WTC11 (cell line): ENCODE data around the gene FOXRED1. TPM values are rescaled to one million over a fixed set of nuclear protein-coding genes. Genes with fewer than 3 reads are reported as not detected.

ENCODE experiments used
- ATAC-seq: fragments of 200-7000 bp; cut with Tn5 transposase; 2 replicates; pipeline ENCODE4 v1.10.0; 2021; ENCODE audit warnings: mild to moderate bottlenecking, moderate library complexity
- CTCF ChIA-PET: fragments of 300-600 bp; sonication (Branson Sonifier 250); formaldehyde crosslinking; loops from one replicate; lab custom pipeline; 2021; ENCODE audit warnings: antibody characterized with exemption; lab: Charles Lee
- POLR2A ChIA-PET: fragments of 350-600 bp; sonication (Branson Sonifier 250); formaldehyde crosslinking; loops from one replicate; lab custom pipeline; 2021; ENCODE audit warnings: antibody characterized with exemption; lab: Charles Lee
- DNase-seq: peaks from one replicate; pipeline ENCODE4 v3.0.0; 2021; ENCODE audit warnings: low spot score
- H3K27ac Mint-ChIP-seq: 2 replicates; pipeline ENCODE4 v1.8.0; 2021; ENCODE audit warnings: mixed read lengths
- H3K27me3 Mint-ChIP-seq: 2 replicates; pipeline ENCODE4 v1.8.0; 2021; ENCODE audit warnings: low read depth, mild to moderate bottlenecking, moderate library complexity, mixed read lengths
- H3K36me3 Mint-ChIP-seq: 2 replicates; pipeline ENCODE4 v1.8.0; 2021; ENCODE audit warnings: mixed read lengths
- H3K4me1 Mint-ChIP-seq: 2 replicates; pipeline ENCODE4 v1.8.0; 2022; ENCODE audit warnings: mixed read lengths
- H3K4me3 Mint-ChIP-seq: 2 replicates; pipeline ENCODE4 v1.8.0; 2021; ENCODE audit warnings: mild to moderate bottlenecking, moderate library complexity, mixed read lengths
- H3K9me3 Mint-ChIP-seq: 2 replicates; pipeline ENCODE4 v1.8.0; 2021; ENCODE audit warnings: mixed read lengths
- ATF1 ChIP-seq: sonication (generic); formaldehyde crosslinking; IDR thresholded peaks from 2 replicates; pipeline ENCODE4 v1.8.1; 2023; ENCODE audit warnings: mild to moderate bottlenecking, moderate library complexity, missing genetic modification reagents
- EMX1 ChIP-seq: fragments of 250-450 bp; sonication (Bioruptor Pico); IDR thresholded peaks from 2 replicates; pipeline ENCODE4 v1.8.0; 2021; ENCODE audit warnings: mild to moderate bottlenecking
- ESRRA ChIP-seq: sonication (generic); formaldehyde crosslinking; IDR thresholded peaks from 2 replicates; pipeline ENCODE4 v1.8.1; 2022; ENCODE audit warnings: mild to moderate bottlenecking, missing genetic modification reagents, borderline replicate concordance
- FOXK1 ChIP-seq: sonication (generic); formaldehyde crosslinking; IDR thresholded peaks from 2 replicates; pipeline ENCODE4 v1.8.0; 2022; ENCODE audit warnings: mild to moderate bottlenecking, moderate library complexity, missing genetic modification reagents
- GABPB1 ChIP-seq: sonication (generic); formaldehyde crosslinking; IDR thresholded peaks from 2 replicates; pipeline ENCODE4 v1.8.1; 2023; ENCODE audit warnings: mild to moderate bottlenecking, missing genetic modification reagents
- GRHL2 ChIP-seq: fragments of 250-450 bp; sonication (Bioruptor Pico); IDR thresholded peaks from 2 replicates; pipeline ENCODE4 v1.8.0; 2022; ENCODE audit warnings: mild to moderate bottlenecking, moderate library complexity; ENCODE audit not compliant: insufficient replicate concordance, severe bottlenecking
- HMGA2 ChIP-seq: fragments of 250-450 bp; sonication (Bioruptor Pico); IDR thresholded peaks from 2 replicates; pipeline ENCODE4 v1.4.0; 2021; ENCODE audit warnings: mild to moderate bottlenecking, moderate library complexity
- JAZF1 ChIP-seq: fragments of 250-450 bp; sonication (Bioruptor Pico); IDR thresholded peaks from 2 replicates; pipeline ENCODE4 v1.9.0; 2021; ENCODE audit warnings: moderate library complexity, mild to moderate bottlenecking, inconsistent platforms
- KAT7 ChIP-seq: sonication (generic); formaldehyde crosslinking; IDR thresholded peaks from 2 replicates; pipeline ENCODE4 v1.8.1; 2023; ENCODE audit warnings: missing genetic modification reagents, mild to moderate bottlenecking, borderline replicate concordance
- MYBL2 ChIP-seq: sonication (generic); formaldehyde crosslinking; IDR thresholded peaks from 2 replicates; pipeline ENCODE4 v1.8.1; 2023; ENCODE audit warnings: mild to moderate bottlenecking, moderate library complexity, missing genetic modification reagents
- NFE2L1 ChIP-seq: sonication (generic); formaldehyde crosslinking; IDR thresholded peaks from 2 replicates; pipeline ENCODE4 v1.8.1; 2023; ENCODE audit warnings: missing genetic modification reagents
- NFYB ChIP-seq: sonication (generic); formaldehyde crosslinking; conservative IDR thresholded peaks from 2 replicates; pipeline ENCODE4 v1.8.0; 2022; ENCODE audit warnings: low read depth, missing genetic modification reagents
- PRRX2 ChIP-seq: fragments of 250-450 bp; sonication (Bioruptor Pico); IDR thresholded peaks from 2 replicates; pipeline ENCODE4 v1.8.0; 2021; ENCODE audit warnings: mild to moderate bottlenecking
- ZBTB21 ChIP-seq: sonication (generic); formaldehyde crosslinking; IDR thresholded peaks from 2 replicates; pipeline ENCODE4 v1.8.1; 2023; ENCODE audit warnings: mild to moderate bottlenecking, missing genetic modification reagents, borderline replicate concordance
- total RNA-seq: library from RNA; stranded (reverse); gene quantifications from 3 replicates; pipeline ENCODE4 v1.2.3, GENCODE V29; 2021
- TF ChIP-seq, protein P1 (sequence below): sonication (generic); formaldehyde crosslinking; IDR thresholded peaks from 2 replicates; pipeline ENCODE4 v1.8.0; 2022; ENCODE audit warnings: missing genetic modification reagents
- TF ChIP-seq, protein P2 (sequence below): sonication (generic); formaldehyde crosslinking; IDR thresholded peaks from 2 replicates; pipeline ENCODE4 v1.8.0; 2023; ENCODE audit warnings: missing genetic modification reagents
- TF ChIP-seq, protein P3 (sequence below): sonication (generic); formaldehyde crosslinking; IDR thresholded peaks from 2 replicates; pipeline ENCODE4 v1.8.0; 2023; ENCODE audit warnings: mild to moderate bottlenecking, missing genetic modification reagents
- TF ChIP-seq, protein P4 (sequence below): sonication (generic); formaldehyde crosslinking; IDR thresholded peaks from 2 replicates; pipeline ENCODE4 v1.8.1; 2022; ENCODE audit warnings: missing genetic modification reagents, borderline replicate concordance
- TF ChIP-seq, protein P5 (sequence below): fragments of 250-450 bp; sonication (Bioruptor Pico); IDR thresholded peaks from 2 replicates; pipeline ENCODE4 v1.9.0; 2021; ENCODE audit warnings: mild to moderate bottlenecking

Gene FOXRED1
- total RNA-seq, 1 experiment from 2014 or later, result 61.9 TPM

DNA sequence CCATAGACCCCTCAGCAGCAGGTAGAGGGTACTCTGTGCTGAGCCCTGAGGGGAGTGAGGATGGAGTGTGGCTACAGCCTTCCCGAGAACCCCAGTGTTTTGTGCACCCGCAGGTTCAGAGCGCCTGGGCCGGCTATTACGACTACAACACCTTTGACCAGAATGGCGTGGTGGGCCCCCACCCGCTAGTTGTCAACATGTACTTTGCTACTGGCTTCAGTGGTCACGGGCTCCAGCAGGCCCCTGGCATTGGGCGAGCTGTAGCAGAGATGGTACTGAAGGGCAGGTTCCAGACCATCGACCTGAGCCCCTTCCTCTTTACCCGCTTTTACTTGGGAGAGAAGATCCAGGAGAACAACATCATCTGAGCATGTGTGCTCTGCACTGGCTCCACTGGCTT, 8.4 kb downstream of the FOXRED1 start (continued):
- TF ChIP-seq, protein P1, sequence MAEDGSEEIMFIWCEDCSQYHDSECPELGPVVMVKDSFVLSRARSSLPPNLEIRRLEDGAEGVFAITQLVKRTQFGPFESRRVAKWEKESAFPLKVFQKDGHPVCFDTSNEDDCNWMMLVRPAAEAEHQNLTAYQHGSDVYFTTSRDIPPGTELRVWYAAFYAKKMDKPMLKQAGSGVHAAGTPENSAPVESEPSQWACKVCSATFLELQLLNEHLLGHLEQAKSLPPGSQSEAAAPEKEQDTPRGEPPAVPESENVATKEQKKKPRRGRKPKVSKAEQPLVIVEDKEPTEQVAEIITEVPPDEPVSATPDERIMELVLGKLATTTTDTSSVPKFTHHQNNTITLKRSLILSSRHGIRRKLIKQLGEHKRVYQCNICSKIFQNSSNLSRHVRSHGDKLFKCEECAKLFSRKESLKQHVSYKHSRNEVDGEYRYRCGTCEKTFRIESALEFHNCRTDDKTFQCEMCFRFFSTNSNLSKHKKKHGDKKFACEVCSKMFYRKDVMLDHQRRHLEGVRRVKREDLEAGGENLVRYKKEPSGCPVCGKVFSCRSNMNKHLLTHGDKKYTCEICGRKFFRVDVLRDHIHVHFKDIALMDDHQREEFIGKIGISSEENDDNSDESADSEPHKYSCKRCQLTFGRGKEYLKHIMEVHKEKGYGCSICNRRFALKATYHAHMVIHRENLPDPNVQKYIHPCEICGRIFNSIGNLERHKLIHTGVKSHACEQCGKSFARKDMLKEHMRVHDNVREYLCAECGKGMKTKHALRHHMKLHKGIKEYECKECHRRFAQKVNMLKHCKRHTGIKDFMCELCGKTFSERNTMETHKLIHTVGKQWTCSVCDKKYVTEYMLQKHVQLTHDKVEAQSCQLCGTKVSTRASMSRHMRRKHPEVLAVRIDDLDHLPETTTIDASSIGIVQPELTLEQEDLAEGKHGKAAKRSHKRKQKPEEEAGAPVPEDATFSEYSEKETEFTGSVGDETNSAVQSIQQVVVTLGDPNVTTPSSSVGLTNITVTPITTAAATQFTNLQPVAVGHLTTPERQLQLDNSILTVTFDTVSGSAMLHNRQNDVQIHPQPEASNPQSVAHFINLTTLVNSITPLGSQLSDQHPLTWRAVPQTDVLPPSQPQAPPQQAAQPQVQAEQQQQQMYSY (CRISPR knock-in tag), result no peak
- TF ChIP-seq, protein P2, sequence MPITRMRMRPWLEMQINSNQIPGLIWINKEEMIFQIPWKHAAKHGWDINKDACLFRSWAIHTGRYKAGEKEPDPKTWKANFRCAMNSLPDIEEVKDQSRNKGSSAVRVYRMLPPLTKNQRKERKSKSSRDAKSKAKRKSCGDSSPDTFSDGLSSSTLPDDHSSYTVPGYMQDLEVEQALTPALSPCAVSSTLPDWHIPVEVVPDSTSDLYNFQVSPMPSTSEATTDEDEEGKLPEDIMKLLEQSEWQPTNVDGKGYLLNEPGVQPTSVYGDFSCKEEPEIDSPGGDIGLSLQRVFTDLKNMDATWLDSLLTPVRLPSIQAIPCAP, result no peak
- no peak for TF ChIP-seq JAZF1
- no peak for TF ChIP-seq NFE2L1
- TF ChIP-seq, all 79 proteins: peak for 0

DNA sequence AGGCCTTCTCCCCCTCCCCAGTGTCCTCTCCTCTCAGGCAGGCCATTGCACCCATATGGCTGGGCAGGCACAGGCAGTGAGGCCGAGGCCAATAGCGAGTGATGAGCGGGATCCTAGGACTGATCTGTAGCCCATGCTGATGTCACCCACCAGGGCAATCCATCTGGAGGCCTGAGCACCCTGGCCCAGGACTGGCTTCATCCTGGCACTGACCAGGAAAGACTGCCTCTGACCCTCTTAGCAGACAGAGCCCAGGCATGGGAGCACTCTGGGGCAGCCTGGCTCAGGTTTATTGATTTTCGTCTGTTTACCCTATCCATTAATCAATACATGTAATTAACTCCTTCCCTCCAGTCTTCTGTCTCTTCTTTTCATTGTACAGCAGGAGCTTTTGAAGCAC, 8.8 kb downstream of the FOXRED1 start:
- H3K27me3 Mint-ChIP-seq, result peaks cover 21% of the 10 kb centered on the region
- CTCF ChIA-PET, result no interaction called here
- no peak for ATAC-seq
- no peaks in the 10 kb centered on the region for H3K9me3 Mint-ChIP-seq
- H3K4me3 Mint-ChIP-seq, result no peak overlapping the region
- peaks cover 10% of the 10 kb centered on the region; the same call in 1 of the 2 replicates for H3K4me1 Mint-ChIP-seq
- peak overlapping the region; percentile 68; the same call in 1 of the 2 replicates for H3K27ac Mint-ChIP-seq
- H3K36me3 Mint-ChIP-seq, result peaks cover 50% of the 10 kb centered on the region
- TF ChIP-seq KAT7 (CRISPR knock-in tag) (no peak), GABPB1 (CRISPR knock-in tag) (no peak), PRRX2 (no peak), ZBTB21 (CRISPR knock-in tag) (no peak), GRHL2 (CRISPR knock-in tag) (no peak), HMGA2 (CRISPR knock-in tag) (no peak), ATF1 (CRISPR knock-in tag) (no peak), NFYB (CRISPR knock-in tag) (no peak), EMX1 (CRISPR knock-in tag) (no peak), MYBL2 (CRISPR knock-in tag) (no peak), FOXK1 (CRISPR knock-in tag) (no peak), ESRRA (CRISPR knock-in tag) (no peak)
- TF ChIP-seq, protein P3, sequence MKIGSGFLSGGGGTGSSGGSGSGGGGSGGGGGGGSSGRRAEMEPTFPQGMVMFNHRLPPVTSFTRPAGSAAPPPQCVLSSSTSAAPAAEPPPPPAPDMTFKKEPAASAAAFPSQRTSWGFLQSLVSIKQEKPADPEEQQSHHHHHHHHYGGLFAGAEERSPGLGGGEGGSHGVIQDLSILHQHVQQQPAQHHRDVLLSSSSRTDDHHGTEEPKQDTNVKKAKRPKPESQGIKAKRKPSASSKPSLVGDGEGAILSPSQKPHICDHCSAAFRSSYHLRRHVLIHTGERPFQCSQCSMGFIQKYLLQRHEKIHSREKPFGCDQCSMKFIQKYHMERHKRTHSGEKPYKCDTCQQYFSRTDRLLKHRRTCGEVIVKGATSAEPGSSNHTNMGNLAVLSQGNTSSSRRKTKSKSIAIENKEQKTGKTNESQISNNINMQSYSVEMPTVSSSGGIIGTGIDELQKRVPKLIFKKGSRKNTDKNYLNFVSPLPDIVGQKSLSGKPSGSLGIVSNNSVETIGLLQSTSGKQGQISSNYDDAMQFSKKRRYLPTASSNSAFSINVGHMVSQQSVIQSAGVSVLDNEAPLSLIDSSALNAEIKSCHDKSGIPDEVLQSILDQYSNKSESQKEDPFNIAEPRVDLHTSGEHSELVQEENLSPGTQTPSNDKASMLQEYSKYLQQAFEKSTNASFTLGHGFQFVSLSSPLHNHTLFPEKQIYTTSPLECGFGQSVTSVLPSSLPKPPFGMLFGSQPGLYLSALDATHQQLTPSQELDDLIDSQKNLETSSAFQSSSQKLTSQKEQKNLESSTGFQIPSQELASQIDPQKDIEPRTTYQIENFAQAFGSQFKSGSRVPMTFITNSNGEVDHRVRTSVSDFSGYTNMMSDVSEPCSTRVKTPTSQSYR (CRISPR knock-in tag), result no peak
- TF ChIP-seq, protein P4, sequence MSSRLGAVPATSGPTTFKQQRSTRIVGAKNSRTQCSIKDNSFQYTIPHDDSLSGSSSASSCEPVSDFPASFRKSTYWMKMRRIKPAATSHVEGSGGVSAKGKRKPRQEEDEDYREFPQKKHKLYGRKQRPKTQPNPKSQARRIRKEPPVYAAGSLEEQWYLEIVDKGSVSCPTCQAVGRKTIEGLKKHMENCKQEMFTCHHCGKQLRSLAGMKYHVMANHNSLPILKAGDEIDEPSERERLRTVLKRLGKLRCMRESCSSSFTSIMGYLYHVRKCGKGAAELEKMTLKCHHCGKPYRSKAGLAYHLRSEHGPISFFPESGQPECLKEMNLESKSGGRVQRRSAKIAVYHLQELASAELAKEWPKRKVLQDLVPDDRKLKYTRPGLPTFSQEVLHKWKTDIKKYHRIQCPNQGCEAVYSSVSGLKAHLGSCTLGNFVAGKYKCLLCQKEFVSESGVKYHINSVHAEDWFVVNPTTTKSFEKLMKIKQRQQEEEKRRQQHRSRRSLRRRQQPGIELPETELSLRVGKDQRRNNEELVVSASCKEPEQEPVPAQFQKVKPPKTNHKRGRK (CRISPR knock-in tag), result no peak
- TF ChIP-seq, protein P5, sequence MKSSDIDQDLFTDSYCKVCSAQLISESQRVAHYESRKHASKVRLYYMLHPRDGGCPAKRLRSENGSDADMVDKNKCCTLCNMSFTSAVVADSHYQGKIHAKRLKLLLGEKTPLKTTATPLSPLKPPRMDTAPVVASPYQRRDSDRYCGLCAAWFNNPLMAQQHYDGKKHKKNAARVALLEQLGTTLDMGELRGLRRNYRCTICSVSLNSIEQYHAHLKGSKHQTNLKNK (CRISPR knock-in tag), result no peak
- TF ChIP-seq, all 79 proteins: peak for 0
- DNase-seq, result no peak
- POLR2A ChIA-PET, result no interaction called here
